SK-N-SH treated with all-trans-retinoic acid at 6 μM for 48 hours (cell line): ENCODE data around the gene GPBP1.

ENCODE experiments used
- ATAC-seq: fragments of 200-7000 bp; cut with Tn5 transposase; 3 replicates; pipeline ENCODE4 v1.9.1; 2020; ENCODE audit warnings: mild to moderate bottlenecking, moderate library complexity
- ARNTL ChIP-seq: fragments of 450-650 bp; formaldehyde crosslinking; IDR thresholded peaks from 2 replicates; pipeline ENCODE4 v1.5.0; 2020; ENCODE audit warnings: low read depth, mild to moderate bottlenecking, moderate library complexity, borderline replicate concordance
- BACH2 ChIP-seq: fragments of 250-450 bp; sonication (Bioruptor Pico); IDR thresholded peaks from 2 replicates; pipeline ENCODE4 v1.9.0; 2021; ENCODE audit warnings: mild to moderate bottlenecking, borderline replicate concordance
- CSDC2 ChIP-seq: fragments of 250-450 bp; sonication (Bioruptor Pico); IDR thresholded peaks from 2 replicates; pipeline ENCODE4 v1.5.0; 2020; ENCODE audit warnings: mild to moderate bottlenecking, moderate library complexity
- CSRNP3 ChIP-seq: fragments of 250-450 bp; sonication (Bioruptor Pico); IDR thresholded peaks from 2 replicates; pipeline ENCODE4 v1.5.1; 2021; ENCODE audit warnings: mild to moderate bottlenecking, moderate library complexity
- ESRRG ChIP-seq: fragments of 250-450 bp; sonication (Bioruptor Pico); IDR thresholded peaks from 2 replicates; pipeline ENCODE4 v1.6.1; 2021; ENCODE audit warnings: mild to moderate bottlenecking
- GLIS3 ChIP-seq: fragments of 250-450 bp; sonication (Bioruptor Pico); IDR thresholded peaks from 2 replicates; pipeline ENCODE4 v1.5.0; 2020; ENCODE audit warnings: mild to moderate bottlenecking, moderate library complexity
- ISL1 ChIP-seq: fragments of 250-450 bp; sonication (Bioruptor Pico); IDR thresholded peaks from 2 replicates; pipeline ENCODE4 v2.1.2; 2022; ENCODE audit warnings: mild to moderate bottlenecking, moderate library complexity
- OSR1 ChIP-seq: fragments of 250-450 bp; sonication (Bioruptor Pico); IDR thresholded peaks from 2 replicates; pipeline ENCODE4 v1.8.0; 2022; ENCODE audit warnings: moderate library complexity, mild to moderate bottlenecking, inconsistent platforms
- PATZ1 ChIP-seq: fragments of 250-450 bp; sonication (Bioruptor Pico); IDR thresholded peaks from 2 replicates; pipeline ENCODE4 v1.8.0; 2020; ENCODE audit warnings: mild to moderate bottlenecking, moderate library complexity, borderline replicate concordance
- POU6F1 ChIP-seq: fragments of 250-450 bp; sonication (Bioruptor Pico); IDR thresholded peaks from 2 replicates; pipeline ENCODE4 v1.8.0; 2021; ENCODE audit warnings: low read depth, mild to moderate bottlenecking, moderate library complexity, borderline replicate concordance
- PPARA ChIP-seq: fragments of 250-450 bp; sonication (Bioruptor Pico); IDR thresholded peaks from 2 replicates; pipeline ENCODE4 v1.5.0; 2020; ENCODE audit warnings: mild to moderate bottlenecking, borderline replicate concordance
- SNAI2 ChIP-seq: fragments of 250-450 bp; sonication (Bioruptor Pico); IDR thresholded peaks from 2 replicates; pipeline ENCODE4 v1.5.0; 2020; ENCODE audit warnings: mild to moderate bottlenecking, moderate library complexity
- TCF4 ChIP-seq: fragments of 250-450 bp; sonication (Bioruptor Pico); IDR thresholded peaks from 2 replicates; pipeline ENCODE4 v1.8.0; 2021; ENCODE audit warnings: mild to moderate bottlenecking, moderate library complexity, borderline replicate concordance
- TOX ChIP-seq: fragments of 250-450 bp; sonication (Bioruptor Pico); IDR thresholded peaks from 2 replicates; pipeline ENCODE4 v1.8.0; 2021; ENCODE audit warnings: mild to moderate bottlenecking, moderate library complexity, borderline replicate concordance
- TSHZ2 ChIP-seq: fragments of 250-450 bp; sonication (Bioruptor Pico); IDR thresholded peaks from 2 replicates; pipeline ENCODE4 v1.5.0; 2020; ENCODE audit warnings: mild to moderate bottlenecking, moderate library complexity
- ZC3H10 ChIP-seq: fragments of 250-450 bp; sonication (Bioruptor Pico); IDR thresholded peaks from 2 replicates; pipeline ENCODE4 v1.5.1; 2021; ENCODE audit warnings: mild to moderate bottlenecking, moderate library complexity
- ZFP3 ChIP-seq: fragments of 250-450 bp; sonication (Bioruptor Pico); IDR thresholded peaks from 2 replicates; pipeline ENCODE4 v1.5.0; 2020; ENCODE audit warnings: mild to moderate bottlenecking, moderate library complexity
- ZFP30 ChIP-seq: fragments of 450-650 bp; formaldehyde crosslinking; IDR thresholded peaks from 2 replicates; pipeline ENCODE4 v1.5.0; 2022; ENCODE audit warnings: mild to moderate bottlenecking, moderate library complexity
- ZNF565 ChIP-seq: fragments of 450-650 bp; formaldehyde crosslinking; conservative IDR thresholded peaks from 2 replicates; pipeline ENCODE4 v1.5.0; 2020; ENCODE audit warnings: low read depth, mild to moderate bottlenecking, moderate library complexity
- ZNF70 ChIP-seq: fragments of 450-650 bp; formaldehyde crosslinking; IDR thresholded peaks from 2 replicates; pipeline ENCODE4 v1.5.0; 2020; ENCODE audit warnings: mild to moderate bottlenecking, moderate library complexity
- ZNF8 ChIP-seq: fragments of 450-650 bp; formaldehyde crosslinking; IDR thresholded peaks from 2 replicates; pipeline ENCODE4 v1.5.0; 2020; ENCODE audit warnings: mild to moderate bottlenecking, moderate library complexity
- TF ChIP-seq, protein P1 (sequence below): fragments of 250-450 bp; sonication (Bioruptor Pico); IDR thresholded peaks from 2 replicates; pipeline ENCODE4 v1.5.1; 2020; ENCODE audit warnings: low read depth, mild to moderate bottlenecking, moderate library complexity

GPBP1 gene

DNA sequence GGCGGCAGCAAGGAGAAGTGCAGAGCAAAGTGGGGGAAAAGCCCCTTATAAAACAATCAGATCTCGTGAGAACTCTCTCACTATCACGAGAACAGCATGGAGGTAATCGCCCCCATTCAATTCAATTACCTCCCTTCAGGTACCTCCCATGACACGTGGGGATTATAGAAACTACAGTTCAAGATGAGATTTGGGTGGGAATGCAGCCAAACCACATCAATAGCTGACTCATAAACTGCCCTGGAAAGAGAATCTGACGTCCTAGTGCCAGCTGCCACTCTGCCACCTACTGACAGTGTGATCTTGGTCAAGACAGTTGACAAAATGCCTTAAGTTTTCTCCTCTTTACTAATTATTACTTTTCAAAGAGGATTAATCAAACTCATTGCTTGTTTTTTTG, 128.3 kb downstream of the GPBP1 start:
- no peak for ATAC-seq
- no peak for TF ChIP-seq OSR1 (CRISPR knock-in tag)
- no peak for TF ChIP-seq ARNTL
- TF ChIP-seq PPARA (CRISPR knock-in tag): no peak
- TF ChIP-seq TCF4 (CRISPR knock-in tag): no peak
- TF ChIP-seq CSDC2: no peak
- TF ChIP-seq GLIS3 (CRISPR knock-in tag): no peak
- TF ChIP-seq SNAI2 (CRISPR knock-in tag): no peak
- no peak for TF ChIP-seq ZNF565 (CRISPR knock-in tag)

DNA sequence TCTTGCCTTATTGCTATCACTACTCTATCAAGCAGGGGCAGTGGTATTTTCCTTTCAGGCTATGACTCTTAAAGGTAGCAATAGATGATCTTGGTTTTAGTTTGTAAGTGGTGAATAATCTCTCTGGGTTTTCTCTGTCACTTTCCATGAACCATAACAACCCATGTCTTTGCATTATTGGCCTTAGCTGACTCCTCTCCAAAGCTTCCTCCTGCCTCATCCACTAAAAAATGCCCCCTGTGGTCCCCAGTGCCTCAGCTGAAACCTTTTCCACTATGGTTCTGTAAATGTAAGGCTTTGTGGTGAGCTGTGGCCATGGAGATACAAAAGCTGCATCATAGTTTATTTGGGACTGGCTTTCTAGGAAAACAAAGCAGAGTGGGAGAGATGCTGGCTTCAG, 128.8 kb downstream of the GPBP1 start:
- no peak for ATAC-seq
- no peak for TF ChIP-seq ZC3H10 (CRISPR knock-in tag)
- TF ChIP-seq ESRRG (CRISPR knock-in tag): no peak
- no peak for TF ChIP-seq TOX
- TF ChIP-seq ISL1 (CRISPR knock-in tag): no peak
- TF ChIP-seq SNAI2 (CRISPR knock-in tag): no peak
- no peak for TF ChIP-seq GLIS3 (CRISPR knock-in tag)
- TF ChIP-seq ZNF565 (CRISPR knock-in tag): no peak
- TF ChIP-seq, protein P1, sequence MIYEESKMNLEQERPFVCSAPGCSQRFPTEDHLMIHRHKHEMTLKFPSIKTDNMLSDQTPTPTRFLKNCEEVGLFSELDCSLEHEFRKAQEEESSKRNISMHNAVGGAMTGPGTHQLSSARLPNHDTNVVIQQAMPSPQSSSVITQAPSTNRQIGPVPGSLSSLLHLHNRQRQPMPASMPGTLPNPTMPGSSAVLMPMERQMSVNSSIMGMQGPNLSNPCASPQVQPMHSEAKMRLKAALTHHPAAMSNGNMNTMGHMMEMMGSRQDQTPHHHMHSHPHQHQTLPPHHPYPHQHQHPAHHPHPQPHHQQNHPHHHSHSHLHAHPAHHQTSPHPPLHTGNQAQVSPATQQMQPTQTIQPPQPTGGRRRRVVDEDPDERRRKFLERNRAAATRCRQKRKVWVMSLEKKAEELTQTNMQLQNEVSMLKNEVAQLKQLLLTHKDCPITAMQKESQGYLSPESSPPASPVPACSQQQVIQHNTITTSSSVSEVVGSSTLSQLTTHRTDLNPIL (CRISPR knock-in tag): no peak

GRCh38 chr5:57303985-57304384, 130.1 kb downstream of the GPBP1 start:
- no peak; the same call in 2 of the 3 replicates for ATAC-seq
- TF ChIP-seq TSHZ2 (CRISPR knock-in tag): no peak
- no peak for TF ChIP-seq ZFP3 (CRISPR knock-in tag)
- TF ChIP-seq ZC3H10 (CRISPR knock-in tag): no peak
- TF ChIP-seq, protein P1 (CRISPR knock-in tag): no peak
- no peak for TF ChIP-seq GLIS3 (CRISPR knock-in tag)
- TF ChIP-seq ARNTL: no peak
- TF ChIP-seq ZNF70: no peak
- no peak for TF ChIP-seq ZFP30 (CRISPR knock-in tag)
- no peak for TF ChIP-seq ISL1 (CRISPR knock-in tag)
- no peak for TF ChIP-seq PPARA (CRISPR knock-in tag)
- no peak for TF ChIP-seq TCF4 (CRISPR knock-in tag)
- TF ChIP-seq CSDC2: no peak
- no peak for TF ChIP-seq POU6F1 (CRISPR knock-in tag)
- no peak for TF ChIP-seq OSR1 (CRISPR knock-in tag)
- TF ChIP-seq ZNF8 (CRISPR knock-in tag): no peak

DNA sequence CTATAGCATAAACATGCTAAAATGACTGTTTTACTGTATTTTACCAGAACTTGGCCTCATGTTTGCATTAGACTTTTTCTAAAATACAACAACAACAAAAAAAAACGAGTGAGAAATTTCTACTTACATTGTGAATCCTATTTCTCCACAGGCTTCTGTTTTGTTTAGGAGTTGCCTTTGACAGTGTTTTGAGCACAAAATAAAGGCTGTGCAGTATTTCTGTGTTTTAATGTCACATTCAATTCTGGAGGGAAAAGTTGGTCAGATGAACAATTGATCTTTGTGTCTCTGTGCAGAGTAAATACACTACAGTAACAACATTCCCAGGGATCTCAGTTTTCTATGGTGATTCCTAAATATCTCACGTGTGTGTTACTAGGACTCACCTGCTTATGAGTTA, 131.1 kb downstream of the GPBP1 start:
- ATAC-seq: no peak
- TF ChIP-seq, protein P1 (CRISPR knock-in tag): no peak
- TF ChIP-seq CSRNP3 (CRISPR knock-in tag): no peak
- no peak for TF ChIP-seq TSHZ2 (CRISPR knock-in tag)
- no peak for TF ChIP-seq PATZ1 (CRISPR knock-in tag)
- TF ChIP-seq CSDC2: no peak
- TF ChIP-seq BACH2 (CRISPR knock-in tag): no peak
